NCI-H1092 (cell line): Measurements from ENCODE around the gene BACH2.
"Not testable (repeated sequence)": the region's sequence is repeated elsewhere in the genome, so short reads cannot be mapped to it uniquely, and the experiment has no call there.

ENCODE experiments used
- DNase-seq: peaks from one replicate; lab custom pipeline; 2025; lab: John Stamatoyannopoulos, UW

BACH2 gene

GRCh38 chr6:90209527-90209926 is 87.1 kb downstream of the BACH2 start:
- no peak for DNase-seq

GRCh38 chr6:90208690-90209089 is 88.0 kb downstream of the BACH2 start:
- DNase-seq, result not testable (repeated sequence)

GRCh38 chr6:90204327-90205056 is 92.2 kb downstream of the BACH2 start:
- no peak for DNase-seq

- no peak for DNase-seq
Measured at GRCh38 chr6:90203672-90204071, 93.0 kb downstream of the BACH2 start.

DNA sequence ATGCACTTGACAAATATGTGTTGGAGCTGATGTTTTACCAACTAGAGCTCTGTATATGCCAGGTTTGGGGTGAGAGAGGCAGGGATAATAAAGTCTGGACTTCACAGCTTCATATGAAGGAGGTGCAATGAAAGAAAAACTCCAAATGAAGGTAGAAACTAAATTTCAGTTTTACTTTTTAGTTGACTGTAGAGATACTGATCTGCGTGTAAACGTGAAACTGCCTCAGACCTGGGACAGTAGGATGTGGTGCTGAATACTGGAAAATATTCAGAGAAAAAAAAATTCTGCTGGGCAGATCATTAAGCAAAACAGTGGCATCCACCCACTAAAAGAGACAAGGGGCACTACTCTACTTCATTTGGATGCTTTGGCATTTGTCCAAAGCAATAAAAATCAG is 94.5 kb downstream of the BACH2 start:
- DNase-seq, result no peak

DNA sequence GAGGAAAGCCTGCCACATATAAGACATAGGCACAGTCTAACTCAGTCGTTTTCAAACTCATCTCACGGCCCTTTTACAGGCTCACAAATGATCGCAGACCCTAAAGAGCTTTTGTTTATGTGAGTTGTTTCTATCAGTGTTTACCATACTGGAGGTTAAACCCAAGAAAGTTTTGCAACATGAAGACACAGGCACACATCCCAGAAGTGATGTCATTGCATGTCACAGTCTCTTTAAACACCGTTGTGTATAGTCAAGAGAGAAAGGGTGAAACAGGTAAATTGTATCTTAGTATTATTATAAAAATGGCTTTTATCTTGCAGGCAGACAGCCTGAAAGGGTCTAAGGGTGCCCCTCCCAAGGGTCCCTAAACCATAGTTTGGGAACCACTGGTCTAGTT is 96.7 kb downstream of the BACH2 start:
- no peak for DNase-seq

GRCh38 chr6:90198758-90199425 is 97.8 kb downstream of the BACH2 start:
- DNase-seq, result no peak

DNA sequence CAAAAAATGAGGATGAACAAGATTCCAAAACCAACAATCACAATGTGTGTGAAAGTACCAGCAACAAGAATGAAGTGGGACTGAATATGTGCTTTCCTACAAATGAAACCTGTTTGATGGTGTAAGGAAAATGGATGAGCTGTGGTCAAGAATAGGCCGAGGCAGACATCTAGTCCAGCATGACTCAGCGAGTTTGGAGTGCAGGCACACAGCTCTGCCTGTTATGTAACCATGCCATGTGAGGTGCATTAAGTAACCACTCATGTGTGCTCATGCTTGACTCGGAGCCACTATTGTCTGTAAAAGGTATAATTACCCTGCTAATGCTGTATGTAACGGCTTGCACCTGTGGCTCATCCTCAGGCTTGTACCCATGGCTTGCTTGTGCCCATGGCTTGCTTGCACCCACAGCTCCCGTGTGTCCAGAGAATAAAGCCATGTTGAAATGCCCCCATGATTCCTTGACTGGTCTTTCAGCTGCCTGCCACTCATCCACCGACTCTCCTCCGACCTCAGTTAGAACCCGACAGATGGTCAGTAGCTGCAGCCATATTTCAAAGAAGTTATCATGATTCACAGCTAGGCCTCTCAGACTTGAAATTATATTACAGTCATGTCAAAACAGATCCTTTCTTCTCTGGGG is 98.7 kb downstream of the BACH2 start:
- DNase-seq, result no peak

- DNase-seq, result no peak
Measured at GRCh38 chr6:90195094-90195829, 101.4 kb downstream of the BACH2 start.

DNA sequence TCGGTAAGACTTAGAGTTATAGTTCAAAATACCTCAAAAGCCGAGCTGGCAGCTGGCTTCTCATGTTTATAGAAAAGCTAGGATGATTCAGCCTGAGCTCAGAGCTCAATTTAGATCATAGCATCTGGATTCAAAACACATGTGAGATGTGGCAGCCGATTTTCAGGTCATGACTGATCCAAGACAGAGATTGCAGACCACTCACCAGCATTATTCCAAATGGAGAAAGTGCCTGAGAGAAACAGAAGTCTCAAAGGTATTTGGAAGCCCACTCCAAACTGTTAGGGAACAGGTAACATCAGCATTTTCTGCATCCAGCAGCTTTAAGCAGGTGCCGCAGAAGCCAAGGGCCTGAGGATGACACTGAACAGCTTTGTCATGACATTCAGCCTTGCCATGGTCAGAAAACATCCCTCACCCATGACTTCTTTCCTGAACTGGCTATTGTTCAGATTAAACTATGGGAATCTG is 102.2 kb downstream of the BACH2 start:
- DNase-seq, result no peak

- no peak for DNase-seq
Measured at GRCh38 chr6:90193359-90193758, 103.3 kb downstream of the BACH2 start.

- DNase-seq, result no peak
Measured at GRCh38 chr6:90192857-90193256, 103.8 kb downstream of the BACH2 start.

DNA sequence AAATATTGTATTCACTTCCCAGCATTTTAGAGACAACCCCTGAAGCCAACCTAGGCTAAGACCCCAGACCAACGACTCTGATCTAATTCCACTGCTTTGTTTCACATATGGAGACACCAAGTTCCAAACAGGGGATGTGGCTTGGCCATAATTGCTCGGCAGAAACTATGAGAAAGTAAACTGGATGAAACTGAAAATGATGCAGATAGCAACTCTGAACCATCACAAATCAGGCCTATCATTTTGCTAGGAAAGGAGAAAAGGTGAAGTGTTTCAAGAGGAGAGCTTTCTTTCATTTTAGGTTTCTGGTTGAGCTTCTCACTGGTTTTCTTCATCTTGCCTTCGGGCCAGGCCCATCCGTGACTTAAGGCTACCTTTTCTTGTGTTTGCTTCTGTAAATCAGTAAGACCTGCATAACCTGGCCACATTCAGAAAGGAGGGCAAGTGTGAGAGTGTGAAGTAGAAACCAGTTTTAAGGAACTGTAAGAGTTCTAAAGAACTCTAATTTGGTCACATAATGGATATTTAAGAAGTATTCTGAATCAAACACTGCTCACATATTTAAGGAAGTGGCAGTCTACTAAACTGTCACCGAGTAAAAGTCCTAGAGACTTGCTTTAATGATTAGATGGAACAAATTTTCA is 105.8 kb downstream of the BACH2 start:
- DNase-seq, result no peak

GRCh38 chr6:90190131-90190530 is 106.5 kb downstream of the BACH2 start:
- DNase-seq, result no peak

DNA sequence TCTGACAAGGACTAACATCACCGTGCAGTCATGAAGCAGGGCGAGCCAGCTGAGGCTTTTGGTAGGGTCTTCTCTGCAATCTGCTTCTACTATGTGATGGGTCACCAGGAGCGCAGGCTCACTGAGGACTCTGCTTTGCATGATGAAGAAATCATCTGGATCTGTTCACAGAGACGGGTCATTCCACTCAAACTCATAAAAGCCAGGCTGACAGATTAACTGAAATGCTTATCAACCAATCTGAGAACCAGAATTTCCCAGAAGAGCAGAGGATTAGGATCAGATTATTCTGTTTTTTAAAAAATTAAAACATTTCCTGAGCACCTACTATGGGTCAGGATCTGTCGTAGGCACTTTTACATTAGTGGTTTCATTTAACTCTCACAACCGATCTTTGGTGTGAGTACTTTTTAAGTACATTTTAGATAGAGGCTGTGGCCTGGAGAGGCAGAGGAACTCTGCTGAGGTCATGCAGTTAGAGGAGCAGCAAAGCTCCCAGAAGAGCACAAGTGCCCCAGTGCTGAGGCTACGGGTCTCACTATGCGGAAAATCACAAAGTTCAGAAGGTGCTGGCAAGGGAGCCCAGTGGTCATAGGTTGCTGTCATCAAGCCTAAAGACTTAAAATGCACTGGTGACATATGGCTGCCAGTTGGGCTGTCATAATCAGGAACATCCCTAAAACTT is 109.1 kb downstream of the BACH2 start:
- no peak for DNase-seq

DNA sequence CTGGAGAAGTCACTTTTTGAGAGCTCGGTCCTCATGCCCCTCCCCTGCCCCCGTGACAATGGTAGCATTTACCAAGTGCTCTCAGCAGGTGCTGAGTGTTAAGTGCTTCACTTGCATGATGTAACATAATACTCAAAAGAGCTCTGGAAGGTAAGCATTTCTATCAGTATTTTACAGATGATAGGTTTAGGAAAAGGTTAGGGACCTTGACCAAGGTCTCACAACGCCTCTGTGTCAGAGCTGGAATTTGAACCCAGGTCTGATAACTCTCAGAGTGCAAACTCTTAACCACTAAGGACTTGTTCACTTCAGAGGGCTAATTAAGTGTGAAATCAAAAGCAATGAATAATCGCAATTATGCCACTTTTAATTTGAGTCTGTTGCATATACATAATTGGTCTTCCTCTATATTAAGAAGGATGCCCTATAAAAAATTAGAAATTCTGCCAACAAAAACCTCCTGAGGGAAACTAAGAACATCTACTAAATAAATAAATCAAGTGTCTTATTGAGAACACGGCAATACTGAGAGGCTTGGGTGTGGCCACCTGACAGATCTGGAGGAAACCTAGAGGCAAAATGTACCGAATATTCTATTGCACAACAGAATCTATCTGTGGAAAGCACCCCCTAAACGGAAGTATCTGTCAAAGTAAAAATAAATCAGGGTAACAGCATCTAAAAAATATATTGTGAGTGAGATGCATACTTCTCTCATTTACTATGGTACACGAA is 109.8 kb downstream of the BACH2 start:
- DNase-seq, result no peak

- DNase-seq, result no peak
Measured at GRCh38 chr6:90186026-90186425, 110.6 kb downstream of the BACH2 start.

DNA sequence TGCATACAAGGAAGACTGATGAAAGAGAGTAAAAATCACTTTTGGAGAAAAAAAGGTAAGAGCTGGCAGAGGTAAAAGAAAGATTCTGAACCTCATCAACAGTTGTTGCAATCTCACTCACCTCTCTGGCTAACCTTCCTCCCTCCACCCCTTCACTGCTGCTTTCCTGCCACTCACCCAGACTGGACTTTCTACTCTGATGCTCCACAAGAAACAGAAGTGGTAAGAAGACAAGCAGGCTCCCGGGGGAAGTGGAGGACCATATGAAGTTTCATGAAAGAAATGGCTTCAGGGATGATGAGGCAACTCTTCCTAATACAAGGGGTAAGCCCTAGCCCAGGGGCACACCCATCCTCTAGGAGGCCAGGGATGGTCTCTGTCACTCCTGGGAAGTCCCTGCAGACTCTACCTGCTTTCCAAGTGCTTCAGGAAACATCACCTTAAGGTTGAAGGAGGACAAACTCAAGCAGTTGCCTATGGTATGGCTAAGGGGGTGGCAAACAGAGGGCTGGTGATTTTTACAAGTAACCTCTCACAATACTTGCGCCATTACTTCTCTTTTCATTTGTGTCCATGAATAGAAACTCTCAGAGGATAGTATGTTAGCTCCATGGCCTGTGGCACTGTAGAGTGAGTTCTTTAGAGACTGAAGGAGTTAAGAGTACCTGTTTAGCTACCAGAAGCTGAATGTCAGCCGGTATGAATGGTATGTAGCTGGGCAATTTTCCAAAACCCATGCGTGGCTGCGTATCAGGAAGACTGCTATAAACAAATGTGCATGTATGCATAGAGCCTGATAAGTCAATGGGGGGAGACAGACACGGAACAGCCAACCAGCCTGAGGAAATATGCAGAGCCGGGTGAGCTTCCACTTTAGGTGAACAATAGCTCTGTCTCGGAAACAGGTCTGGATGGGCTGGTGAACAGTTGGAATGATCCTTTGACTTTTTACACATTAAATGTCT is 112.0 kb downstream of the BACH2 start:
- DNase-seq, result no peak

DNA sequence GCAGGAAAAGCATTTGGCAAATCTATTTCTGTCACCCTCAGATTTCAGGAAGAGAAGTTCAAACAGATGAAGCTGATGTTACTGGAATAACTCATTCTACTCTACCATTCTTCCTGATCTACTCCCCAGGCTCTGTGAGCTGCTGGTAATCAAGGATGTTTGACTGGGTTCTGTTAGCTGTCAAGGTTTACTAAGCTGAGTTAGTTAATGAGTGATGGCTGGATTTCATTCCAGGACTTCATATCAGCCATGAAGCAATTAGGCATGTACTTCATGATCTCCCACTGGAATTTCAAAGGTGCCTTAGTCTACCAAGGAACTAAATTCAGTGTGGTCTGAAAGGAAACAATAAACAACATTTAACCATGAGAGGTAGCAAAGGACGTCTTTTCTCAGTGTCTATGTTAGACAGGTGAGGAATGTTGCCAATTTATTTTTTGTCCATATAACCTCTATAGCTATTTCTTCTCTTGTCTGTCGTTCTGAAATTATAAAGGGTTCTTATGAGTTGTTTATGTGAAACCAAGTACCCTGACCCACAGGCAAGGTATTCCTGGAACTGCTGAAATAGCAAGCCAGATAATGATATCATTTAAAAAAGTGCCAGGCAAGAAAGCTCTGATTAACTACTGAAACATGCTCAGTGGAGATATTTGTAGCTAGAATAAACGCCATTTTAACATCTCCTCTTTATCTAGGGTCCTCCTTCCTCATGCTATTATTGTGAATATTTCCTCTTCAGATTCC is 112.9 kb downstream of the BACH2 start:
- DNase-seq, result no peak
